Smooth muscle cell of the umbilical artery (primary cell): ENCODE data around the gene RIPPLY2. TPM values are rescaled to one million over a fixed set of nuclear protein-coding genes. Genes with fewer than 3 reads are reported as not detected.

Experiments used
- total RNA-seq: library from RNA; depleted of rRNA; stranded (reverse); fragments of >200 nt; gene quantifications from 2 replicates; pipeline ENCODE4 v1.2.3, GENCODE V29; 2014

The RIPPLY2 gene, protein sequence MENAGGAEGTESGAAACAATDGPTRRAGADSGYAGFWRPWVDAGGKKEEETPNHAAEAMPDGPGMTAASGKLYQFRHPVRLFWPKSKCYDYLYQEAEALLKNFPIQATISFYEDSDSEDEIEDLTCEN
- total RNA-seq: not detected in 2 replicates

GRCh38 chr6:83853178-83854000 is at the start of gene RIPPLY2:
TSS of gene RIPPLY2 (plus strand) at chr6:83853360. CDS start at chr6:83853417, 57 bp downstream.

GRCh38 chr6:83859410-83860358 is 6.5 kb downstream of the RIPPLY2 start, which contains the start of gene CYB5R4:
TSS of gene CYB5R4 (plus strand) at chr6:83859689. CDS start at chr6:83859783, 94 bp downstream.

Other genes with a start within 250 kb of the RIPPLY2 start
- gene SNAP91, start 144.3 kb upstream of the RIPPLY2 start, total RNA-seq: 0.05 and 0.30 TPM in 2 replicates
- gene CYB5R4, start 6.3 kb downstream of the RIPPLY2 start, total RNA-seq: 4.5 and 10.8 TPM in 2 replicates
- gene MRAP2, start 180.4 kb downstream of the RIPPLY2 start, total RNA-seq: 0.23 and 0.59 TPM in 2 replicates